T47D (cell line): ENCODE measurements around the gene NOLC1.

ENCODE experiments used
- DNase-seq, 2 experiments: peaks; one replicate each; pipeline versions ENCODE4 v3.0.0 to v3.0.0-alpha.2; 2011 to 2012; ENCODE audit warnings: low read depth in 1 of 2, low spot score in 1 of 2
- JUND ChIP-seq: IDR thresholded peaks from 2 replicates; pipeline ENCODE4 v1.6.1; 2012; ENCODE audit warnings: low read depth
- in situ Hi-C: cut with HindIII; loops from 2 replicates; pipeline ENCODE4 v1.10.0; 2016; ENCODE audit warnings: low sequenced_read_pairs, low pct_unique_long_range_greater_than_20kb

NOLC1 gene

DNA sequence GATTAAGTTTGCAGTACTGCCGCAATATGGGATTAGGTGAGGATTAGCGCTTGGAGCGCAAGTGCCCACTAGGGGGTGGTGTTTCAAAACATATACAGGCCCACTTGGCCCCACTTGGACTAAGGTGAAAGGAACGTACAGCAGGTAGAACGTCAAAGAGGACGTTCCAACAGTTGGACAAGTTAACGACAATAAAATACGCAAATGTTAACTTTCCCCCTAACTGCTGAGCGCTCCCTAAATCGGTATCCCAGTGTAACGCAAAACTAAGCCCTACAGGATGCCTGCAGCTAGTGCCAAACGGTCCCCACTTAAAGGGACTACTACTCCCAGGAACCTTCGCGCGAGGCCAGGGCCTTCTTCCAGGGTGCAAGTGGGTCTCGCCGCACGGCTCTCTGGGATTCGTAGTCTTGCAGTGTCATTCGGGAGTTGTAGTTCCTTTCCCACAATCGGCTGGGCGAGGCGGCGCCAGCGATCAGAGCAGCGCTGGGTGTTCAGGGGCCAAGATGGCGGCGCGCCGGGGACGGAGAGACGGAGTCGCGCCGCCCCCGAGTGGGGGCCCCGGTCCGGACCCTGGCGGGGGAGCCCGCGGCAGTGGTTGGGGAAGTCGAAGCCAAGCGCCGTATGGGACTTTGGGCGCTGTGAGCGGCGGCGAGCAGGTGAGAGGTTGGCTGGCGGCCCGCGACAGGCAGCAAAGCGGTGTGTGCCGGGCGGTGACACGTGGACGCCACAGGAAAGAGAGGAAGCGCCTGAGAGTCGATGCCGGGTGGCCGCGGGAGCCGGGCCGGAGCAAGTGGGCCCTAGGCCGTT is 19.4 kb upstream of the NOLC1 start, which contains the start of gene PPRC1:
Gene PPRC1, plus strand, starts transcription at position 478 of the 810 bp plus-strand sequence. Its CDS starts 29 bp downstream, at position 507.
- in situ Hi-C loops = no loop called here
- peak; percentile 98 to 99 for DNase-seq
- TF ChIP-seq JUND = no peak

DNA sequence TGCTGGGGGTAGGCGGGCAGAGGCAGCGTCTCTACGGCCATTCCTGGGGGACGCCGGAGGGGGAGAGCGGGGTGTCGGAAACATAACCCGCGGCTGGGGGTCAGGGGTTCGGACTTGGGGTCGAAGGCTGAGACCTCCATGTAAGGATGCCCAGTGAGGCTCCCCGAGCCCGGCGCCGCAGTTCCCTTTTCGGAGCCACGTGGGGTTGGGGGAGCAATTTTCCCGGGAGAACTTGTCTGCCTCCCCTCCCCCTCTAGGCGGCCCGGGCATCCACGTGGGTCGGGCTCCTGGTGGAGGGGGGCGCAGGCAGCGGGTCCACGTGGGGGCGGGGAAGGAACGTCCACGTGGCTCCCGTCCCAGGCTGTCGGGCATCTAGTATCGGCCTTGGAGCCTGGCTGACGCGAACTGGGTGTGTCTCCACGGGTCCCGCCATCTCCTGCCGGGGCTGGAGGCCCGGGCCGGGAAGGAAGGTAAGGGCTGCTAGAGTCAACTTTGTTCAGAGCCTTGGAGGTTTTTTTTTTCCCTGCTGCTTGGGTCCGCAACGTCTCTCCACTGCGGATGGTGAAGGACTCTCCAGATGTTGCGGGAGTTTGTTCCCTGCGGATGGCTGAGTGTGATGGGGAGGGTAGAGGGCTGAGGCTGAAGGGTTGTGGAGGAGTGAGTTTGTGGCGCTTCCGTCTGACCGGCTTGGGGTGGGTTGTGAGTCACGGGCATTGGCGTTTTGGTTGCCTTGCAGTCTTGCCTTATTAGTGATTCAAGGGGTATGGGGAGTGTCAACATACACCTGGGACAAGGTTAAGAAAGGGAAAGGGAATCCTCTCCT is 18.6 kb upstream of the NOLC1 start:
- TF ChIP-seq JUND = no peak
- in situ Hi-C loops = no loop called here
- peak; percentile 59 to 85 for DNase-seq

GRCh38 chr10:102134416-102134815 is 17.8 kb upstream of the NOLC1 start:
- in situ Hi-C loops = no loop called here
- no peak for TF ChIP-seq JUND

DNA sequence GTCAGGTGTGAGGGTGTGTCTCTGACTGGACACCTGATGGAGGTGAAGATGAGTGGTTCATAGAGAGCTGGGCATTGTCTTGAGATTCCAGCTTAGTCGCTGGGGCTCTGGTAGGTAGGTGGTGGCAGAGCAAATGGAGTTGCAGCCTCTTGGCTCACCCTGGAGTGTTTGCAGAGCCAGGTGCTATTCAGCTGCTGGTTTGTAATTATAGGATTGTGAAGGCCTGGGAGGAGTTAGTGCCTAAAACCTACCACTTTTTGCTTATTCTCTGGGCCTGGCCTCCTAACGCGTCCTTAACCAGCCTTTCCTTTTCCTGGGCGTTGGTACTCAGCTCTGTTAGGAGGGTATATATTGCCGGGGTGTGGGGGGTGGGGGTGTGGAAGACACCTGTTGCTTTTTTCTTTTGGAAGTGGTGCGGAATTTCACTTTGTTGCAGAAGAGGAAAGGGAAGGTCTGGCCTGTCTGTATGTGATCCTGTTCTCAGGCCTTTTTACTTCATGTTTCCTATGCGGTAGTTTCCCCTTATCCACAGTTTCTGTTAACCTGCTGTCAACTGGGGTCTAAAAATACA is 16.1 kb upstream of the NOLC1 start:
- TF ChIP-seq JUND = no peak
- no peak for DNase-seq
- in situ Hi-C loops = no loop called here

More at GRCh38 chr10:102134416-102134815, 17.8 kb upstream of the NOLC1 start:
- no peak for DNase-seq

DNA sequence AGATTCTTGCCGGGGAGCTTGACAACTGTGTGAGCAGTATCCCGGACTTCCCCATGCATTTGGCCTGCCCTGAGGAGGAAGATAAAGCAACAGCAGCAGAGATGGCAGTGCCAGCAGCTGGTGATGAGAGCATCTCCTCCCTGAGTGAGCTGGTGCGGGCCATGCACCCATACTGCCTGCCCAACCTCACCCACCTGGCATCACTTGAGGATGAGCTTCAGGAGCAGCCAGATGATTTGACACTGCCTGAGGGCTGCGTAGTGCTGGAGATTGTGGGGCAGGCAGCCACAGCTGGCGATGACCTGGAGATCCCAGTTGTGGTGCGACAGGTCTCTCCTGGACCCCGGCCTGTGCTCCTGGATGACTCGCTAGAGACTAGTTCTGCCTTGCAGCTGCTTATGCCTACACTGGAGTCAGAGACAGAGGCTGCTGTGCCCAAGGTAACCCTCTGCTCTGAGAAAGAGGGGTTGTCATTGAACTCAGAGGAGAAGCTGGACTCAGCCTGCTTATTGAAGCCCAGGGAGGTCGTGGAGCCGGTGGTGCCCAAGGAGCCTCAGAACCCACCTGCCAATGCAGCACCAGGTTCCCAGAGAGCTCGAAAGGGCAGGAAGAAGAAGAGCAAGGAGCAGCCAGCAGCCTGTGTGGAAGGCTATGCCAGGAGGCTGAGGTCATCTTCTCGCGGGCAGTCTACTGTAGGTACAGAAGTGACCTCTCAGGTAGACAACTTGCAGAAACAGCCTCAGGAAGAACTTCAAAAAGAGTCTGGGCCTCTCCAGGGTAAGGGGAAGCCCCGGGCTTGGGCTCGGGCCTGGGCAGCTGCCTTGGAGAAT is 12.7 kb upstream of the NOLC1 start:
- in situ Hi-C loops = no loop called here

DNA sequence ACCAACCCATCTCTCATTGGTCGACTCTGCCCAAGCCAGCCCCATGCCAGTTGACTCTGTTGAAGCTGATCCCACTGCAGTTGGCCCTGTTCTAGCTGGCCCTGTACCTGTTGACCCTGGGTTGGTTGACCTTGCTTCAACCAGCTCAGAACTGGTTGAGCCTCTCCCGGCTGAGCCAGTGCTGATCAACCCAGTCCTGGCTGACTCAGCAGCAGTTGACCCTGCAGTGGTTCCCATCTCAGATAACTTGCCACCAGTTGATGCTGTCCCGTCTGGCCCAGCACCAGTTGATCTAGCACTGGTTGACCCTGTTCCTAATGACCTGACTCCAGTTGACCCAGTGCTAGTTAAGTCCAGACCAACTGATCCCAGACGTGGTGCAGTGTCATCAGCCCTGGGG is 12.0 kb upstream of the NOLC1 start:
- in situ Hi-C loops = no loop called here
- DNase-seq = no peak
- no peak for TF ChIP-seq JUND

More for the DNA sequence above, 12.7 kb upstream of the NOLC1 start:
- no peak for TF ChIP-seq JUND
- no peak for DNase-seq

DNA sequence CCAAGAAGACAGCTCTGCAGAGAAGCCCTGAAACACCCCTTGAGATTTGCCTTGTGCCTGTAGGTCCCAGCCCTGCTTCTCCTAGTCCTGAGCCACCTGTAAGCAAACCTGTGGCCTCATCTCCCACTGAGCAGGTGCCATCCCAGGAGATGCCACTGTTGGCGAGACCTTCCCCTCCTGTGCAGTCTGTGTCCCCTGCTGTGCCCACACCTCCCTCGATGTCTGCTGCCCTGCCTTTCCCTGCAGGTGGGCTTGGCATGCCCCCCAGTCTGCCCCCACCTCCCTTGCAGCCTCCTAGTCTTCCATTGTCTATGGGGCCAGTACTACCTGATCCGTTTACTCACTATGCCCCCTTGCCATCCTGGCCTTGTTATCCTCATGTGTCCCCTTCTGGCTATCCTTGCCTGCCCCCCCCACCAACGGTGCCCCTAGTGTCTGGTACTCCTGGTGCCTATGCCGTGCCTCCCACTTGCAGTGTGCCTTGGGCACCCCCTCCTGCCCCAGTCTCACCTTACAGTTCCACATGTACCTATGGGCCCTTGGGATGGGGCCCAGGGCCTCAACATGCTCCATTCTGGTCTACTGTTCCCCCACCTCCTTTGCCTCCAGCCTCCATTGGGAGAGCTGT is 11.2 kb upstream of the NOLC1 start:
- no peak for DNase-seq
- in situ Hi-C loops = no loop called here
- TF ChIP-seq JUND = no peak

- TF ChIP-seq JUND = no peak
- in situ Hi-C loops = no loop called here
- no peak for DNase-seq
Measured at GRCh38 chr10:102141583-102142107, 10.5 kb upstream of the NOLC1 start.

DNA sequence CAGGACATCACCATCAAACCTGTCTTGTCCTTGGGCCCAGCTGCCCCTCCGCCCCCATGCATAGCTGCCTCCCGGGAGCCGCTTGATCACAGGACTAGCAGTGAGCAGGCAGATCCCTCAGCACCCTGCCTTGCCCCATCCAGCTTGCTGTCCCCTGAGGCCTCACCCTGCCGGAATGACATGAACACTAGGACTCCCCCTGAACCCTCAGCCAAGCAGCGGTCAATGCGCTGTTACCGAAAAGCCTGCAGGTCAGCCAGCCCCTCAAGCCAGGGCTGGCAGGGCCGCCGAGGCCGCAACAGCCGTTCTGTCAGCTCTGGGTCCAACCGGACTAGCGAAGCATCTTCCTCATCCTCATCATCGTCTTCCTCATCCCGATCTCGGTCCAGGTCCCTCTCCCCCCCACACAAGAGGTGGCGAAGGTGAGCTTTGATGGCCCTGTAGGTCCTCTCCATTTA is 5.2 kb upstream of the NOLC1 start:
- no peak for TF ChIP-seq JUND
- in situ Hi-C loops = no loop called here

DNA sequence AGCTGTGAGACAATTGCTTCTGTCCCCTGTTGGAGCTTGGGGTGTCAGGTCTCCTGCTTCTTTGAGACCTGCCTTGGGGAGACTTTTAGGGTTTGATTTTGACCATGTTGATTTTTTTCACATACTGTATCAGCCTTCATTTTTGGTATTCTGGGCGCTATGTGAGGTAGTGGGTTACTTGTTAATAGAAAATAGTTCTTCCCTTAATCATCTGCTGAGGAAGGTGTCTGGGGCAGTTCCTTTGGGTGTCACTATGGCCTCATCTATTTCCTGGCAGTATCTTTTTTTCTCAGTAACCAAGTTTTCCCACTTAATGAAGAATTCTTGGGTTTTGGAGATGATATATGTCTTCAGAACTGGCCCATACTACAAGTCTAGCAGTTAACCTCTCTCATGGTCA is 4.6 kb upstream of the NOLC1 start:
- no peak for DNase-seq
- in situ Hi-C loops = no loop called here
- no peak for TF ChIP-seq JUND

More for the DNA sequence above, 5.2 kb upstream of the NOLC1 start:
- no peak for DNase-seq

DNA sequence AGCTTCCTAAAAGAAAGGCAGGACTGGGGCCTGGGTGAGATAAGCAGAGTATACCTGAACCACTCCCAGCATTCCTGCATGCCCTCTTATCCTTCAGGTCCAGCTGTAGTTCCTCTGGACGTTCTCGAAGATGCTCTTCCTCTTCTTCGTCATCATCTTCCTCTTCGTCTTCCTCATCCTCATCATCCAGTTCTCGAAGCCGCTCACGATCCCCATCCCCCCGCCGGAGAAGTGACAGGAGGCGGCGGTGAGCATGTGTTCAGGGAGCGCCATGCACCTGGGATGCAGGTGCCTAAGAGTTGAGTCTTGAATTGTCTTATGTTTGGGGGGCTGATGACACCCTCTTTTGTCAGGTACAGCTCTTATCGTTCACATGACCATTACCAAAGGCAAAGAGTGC is 3.9 kb upstream of the NOLC1 start:
- in situ Hi-C loops = no loop called here
- TF ChIP-seq JUND = no peak
- no peak for DNase-seq
